CD4-positive, alpha-beta T cell (primary cell): Measurements from ENCODE around the gene AKAP8L. TPM values are rescaled to one million over a fixed set of nuclear protein-coding genes. Genes with fewer than 3 reads are reported as not detected.
"Not testable (repeated sequence)": the region's sequence is repeated elsewhere in the genome, so short reads cannot be mapped to it uniquely, and the experiment has no call there.

Experiments used
- ATAC-seq: fragments of 200-7000 bp; cut with Tn5 transposase; one replicate; pipeline ENCODE4 v1.10.0; 2022; ENCODE audit warnings: mild to moderate bottlenecking; ENCODE audit not compliant: poor library complexity
- CTCF ChIA-PET: fragments of 350-600 bp; sonication (Branson Sonifier 250); formaldehyde crosslinking; loops from one replicate; lab custom pipeline; 2021; ENCODE audit warnings: antibody characterized with exemption, inconsistent platforms; lab: Charles Lee
- POLR2A ChIA-PET: fragments of 350-600 bp; sonication (Branson Sonifier 250); formaldehyde crosslinking; loops from one replicate; lab custom pipeline; 2021; ENCODE audit warnings: antibody characterized with exemption, inconsistent platforms; lab: Charles Lee
- DNase-seq, 14 experiments: peaks; one replicate each; pipeline ENCODE4 v3.0.0-alpha.2; 2013 to 2020; ENCODE audit warnings: mixed read lengths in 2 of 14
- H3K27ac ChIP-seq, 2 donors: one replicate each; pipeline versions ENCODE4 v1.5.1 to v1.7.0; 2013; ENCODE audit warnings: low read length in 2 of 2, low read depth in 1 of 2, mild to moderate bottlenecking in 1 of 2
- H3K27me3 ChIP-seq, 2 experiments: 1 replicate in 1 of 2; 2 replicates in 1 of 2; pipeline versions ENCODE4 v1.6.1 to v1.7.0; 2013; ENCODE audit warnings: low read length in 2 of 2, control low read depth in 1 of 2, mild to moderate bottlenecking in 1 of 2, moderate library complexity in 1 of 2; ENCODE audit not compliant: insufficient read depth in 2 of 2, control insufficient read depth in 1 of 2
- H3K36me3 ChIP-seq: one replicate; pipeline ENCODE4 v1.6.1; 2013; ENCODE audit warnings: low read length, control low read depth; ENCODE audit not compliant: insufficient read depth
- H3K4me1 ChIP-seq: one replicate; pipeline ENCODE4 v1.6.1; 2013; ENCODE audit warnings: low read length, control low read depth; ENCODE audit not compliant: insufficient read depth
- H3K4me3 ChIP-seq: one replicate; pipeline ENCODE4 v1.5.1; 2013; ENCODE audit warnings: mild to moderate bottlenecking, low read length, moderate library complexity
- H3K9me3 ChIP-seq, 2 experiments: 1 replicate in 1 of 2; 2 replicates in 1 of 2; pipeline versions ENCODE4 v1.6.1 to v1.7.0; 2013; ENCODE audit warnings: low read length in 2 of 2, mild to moderate bottlenecking in 2 of 2, control low read depth in 1 of 2, moderate library complexity in 1 of 2; ENCODE audit not compliant: control insufficient read depth in 1 of 2, insufficient read depth in 1 of 2
- H3K27ac Mint-ChIP-seq: one replicate; pipeline ENCODE4 v1.8.0; 2020; ENCODE audit warnings: mixed read lengths
- H3K27me3 Mint-ChIP-seq: one replicate; pipeline ENCODE4 v1.8.0; 2021; ENCODE audit warnings: mixed read lengths
- H3K36me3 Mint-ChIP-seq: one replicate; pipeline ENCODE4 v1.8.0; 2021; ENCODE audit warnings: low read depth, mixed read lengths
- H3K4me1 Mint-ChIP-seq: one replicate; pipeline ENCODE4 v1.8.0; 2021; ENCODE audit warnings: low read depth, mixed read lengths
- H3K4me3 Mint-ChIP-seq: one replicate; pipeline ENCODE4 v1.8.0; 2020; ENCODE audit warnings: mild to moderate bottlenecking, mixed read lengths
- H3K9me3 Mint-ChIP-seq: one replicate; pipeline ENCODE4 v1.8.0; 2020; ENCODE audit warnings: mixed read lengths
- CTCF ChIP-seq: fragments of 200-600 bp; IDR thresholded peaks from one replicate; pipeline ENCODE4 v1.8.0; 2022; ENCODE audit warnings: antibody characterized with exemption, mild to moderate bottlenecking
- intact Hi-C, 2 experiments: fragments of 100-400 bp; cut with DNase I in 1 of 2; cut with micrococcal nuclease in 1 of 2; formaldehyde crosslinking; loops; one replicate each; pipeline versions ENCODE4 v1.15.1 to v1.9.0; 2023 to 2025; cut with DNase I, micrococcal nuclease
- total RNA-seq, 174 experiments: library from RNA in 2 of 174; stranded (reverse) in 2 of 174; gene quantifications; one replicate each; pipeline ENCODE4 v1.2.3 and lab custom pipeline; 2021 to 2026

AKAP8L gene
- total RNA-seq, 2 experiments from 2014 or later: 157 to 162 TPM

- H3K27me3 Mint-ChIP-seq, H3K27me3 ChIP-seq, CTCF ChIA-PET, intact Hi-C loops, H3K4me3 Mint-ChIP-seq, H3K27ac ChIP-seq, H3K4me1 ChIP-seq, DNase-seq, H3K4me3 ChIP-seq, H3K9me3 Mint-ChIP-seq, H3K27ac Mint-ChIP-seq, ATAC-seq, H3K9me3 ChIP-seq, H3K4me1 Mint-ChIP-seq: not testable (repeated sequence)
- peaks cover 68% of the 10 kb centered on the region for H3K36me3 Mint-ChIP-seq
- peaks cover 65% of the 10 kb centered on the region for H3K36me3 ChIP-seq
- POLR2A ChIA-PET: interaction anchor here (1.3 kb wide), 1 partner anchor 19 kb away, joined by 5 read pairs; the partner anchor contains the start of gene AKAP8
Measured at GRCh38 chr19:15360015-15360414, 58.8 kb downstream of the AKAP8L start.

- Histone ChIP-seq H3K9me3 (no peaks in the 10 kb centered on the region), H3K27ac (no peak overlapping the region), H3K4me3 (no peak overlapping the region), H3K4me1 (peaks cover 10% of the 10 kb centered on the region), H3K36me3 (peaks cover 70% of the 10 kb centered on the region), H3K27me3 (no peaks in the 10 kb centered on the region)
- CTCF ChIA-PET: no interaction called here
- TF ChIP-seq CTCF: no peak
- intact Hi-C loops: no loop called here
- no peak overlapping the region for H3K27ac Mint-ChIP-seq
- POLR2A ChIA-PET: interaction anchor here (0.7 to 2.3 kb wide), 2 partner anchors 21 to 60 kb away, joined by 3 to 6 read pairs; partner anchors contain the start of genes AKAP8 and AKAP8L
- H3K4me3 Mint-ChIP-seq: no peak overlapping the region
- peaks cover 74% of the 10 kb centered on the region for H3K36me3 Mint-ChIP-seq
- H3K27me3 Mint-ChIP-seq: no peaks in the 10 kb centered on the region
- ATAC-seq (no peak), DNase-seq (no peak)
- H3K4me1 Mint-ChIP-seq: no peaks in the 10 kb centered on the region
- no peaks in the 10 kb centered on the region for H3K9me3 Mint-ChIP-seq
Measured at GRCh38 chr19:15358918-15359317, 59.9 kb downstream of the AKAP8L start.

- TF ChIP-seq CTCF: no peak
- Histone ChIP-seq H3K27me3 (no peaks in the 10 kb centered on the region), H3K9me3 (no peaks in the 10 kb centered on the region), H3K36me3 (peaks cover 72% of the 10 kb centered on the region), H3K4me3 (no peak overlapping the region), H3K27ac (no peak overlapping the region), H3K4me1 (peaks cover 10% of the 10 kb centered on the region)
- no peak for DNase-seq
- intact Hi-C loops: no loop called here
- H3K4me3 Mint-ChIP-seq: no peak overlapping the region
- no peaks in the 10 kb centered on the region for H3K9me3 Mint-ChIP-seq
- no peaks in the 10 kb centered on the region for H3K27me3 Mint-ChIP-seq
- H3K36me3 Mint-ChIP-seq: peaks cover 77% of the 10 kb centered on the region
- H3K4me1 Mint-ChIP-seq: no peaks in the 10 kb centered on the region
- ATAC-seq: no peak
- H3K27ac Mint-ChIP-seq: peak overlapping the region; percentile 24
- ChIA-PET CTCF (no interaction called here), POLR2A (interaction anchor here (0.7 to 2.3 kb wide), 2 partner anchors 22 to 26 kb away, joined by 3 to 6 read pairs; partner anchors contain the start of genes AKAP8 and BRD4)
Measured at GRCh38 chr19:15357906-15358305, 60.9 kb downstream of the AKAP8L start.
